Coronary artery (tissue), 2 donors: ENCODE results near the gene BMPR1A.

ENCODE experiments used
- DNase-seq: peaks from one replicate; pipeline ENCODE4 v3.0.0-alpha.2; 2017; ENCODE audit warnings: low spot score
- H3K27ac ChIP-seq, 2 donors: fragments of 200-600 bp; sonication (generic); one replicate each; pipeline ENCODE4 v1.5.1; 2016 to 2019
- H3K4me3 ChIP-seq: fragments of 200-600 bp; sonication (generic); 2 replicates; pipeline ENCODE4 v1.5.1; 2016; ENCODE audit warnings: mild to moderate bottlenecking, moderate library complexity
- TF ChIP-seq, protein P1 (sequence below): fragments of 200-600 bp; sonication (generic); IDR thresholded peaks from one replicate; pipeline ENCODE4 v1.5.1; 2019; ENCODE audit warnings: antibody characterized with exemption

Gene BMPR1A

DNA sequence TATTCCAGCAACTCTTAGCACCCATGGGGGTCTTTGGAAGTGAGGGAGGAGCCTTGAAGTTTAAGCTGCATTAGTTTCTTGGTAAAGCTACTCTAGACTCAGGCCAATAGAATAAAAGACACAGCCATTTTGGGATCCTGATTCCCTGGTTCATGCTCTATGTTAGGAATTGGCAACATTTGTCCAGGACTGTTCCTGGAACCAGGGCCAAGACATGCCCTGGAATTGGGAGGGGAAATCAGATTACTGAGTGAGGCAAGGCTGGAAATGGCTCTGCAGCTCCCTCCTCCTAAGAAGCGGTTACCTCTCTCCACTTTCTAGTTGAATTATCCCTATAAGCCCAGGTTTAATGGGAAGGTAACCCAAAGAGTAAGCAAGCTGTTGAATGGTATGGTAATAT lies 14.2 kb upstream of the BMPR1A start:
- no peak for DNase-seq
- H3K27ac ChIP-seq = no peak overlapping the region
- TF ChIP-seq, protein P1, sequence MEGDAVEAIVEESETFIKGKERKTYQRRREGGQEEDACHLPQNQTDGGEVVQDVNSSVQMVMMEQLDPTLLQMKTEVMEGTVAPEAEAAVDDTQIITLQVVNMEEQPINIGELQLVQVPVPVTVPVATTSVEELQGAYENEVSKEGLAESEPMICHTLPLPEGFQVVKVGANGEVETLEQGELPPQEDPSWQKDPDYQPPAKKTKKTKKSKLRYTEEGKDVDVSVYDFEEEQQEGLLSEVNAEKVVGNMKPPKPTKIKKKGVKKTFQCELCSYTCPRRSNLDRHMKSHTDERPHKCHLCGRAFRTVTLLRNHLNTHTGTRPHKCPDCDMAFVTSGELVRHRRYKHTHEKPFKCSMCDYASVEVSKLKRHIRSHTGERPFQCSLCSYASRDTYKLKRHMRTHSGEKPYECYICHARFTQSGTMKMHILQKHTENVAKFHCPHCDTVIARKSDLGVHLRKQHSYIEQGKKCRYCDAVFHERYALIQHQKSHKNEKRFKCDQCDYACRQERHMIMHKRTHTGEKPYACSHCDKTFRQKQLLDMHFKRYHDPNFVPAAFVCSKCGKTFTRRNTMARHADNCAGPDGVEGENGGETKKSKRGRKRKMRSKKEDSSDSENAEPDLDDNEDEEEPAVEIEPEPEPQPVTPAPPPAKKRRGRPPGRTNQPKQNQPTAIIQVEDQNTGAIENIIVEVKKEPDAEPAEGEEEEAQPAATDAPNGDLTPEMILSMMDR = no peak
- H3K4me3 ChIP-seq = no peak overlapping the region

DNA sequence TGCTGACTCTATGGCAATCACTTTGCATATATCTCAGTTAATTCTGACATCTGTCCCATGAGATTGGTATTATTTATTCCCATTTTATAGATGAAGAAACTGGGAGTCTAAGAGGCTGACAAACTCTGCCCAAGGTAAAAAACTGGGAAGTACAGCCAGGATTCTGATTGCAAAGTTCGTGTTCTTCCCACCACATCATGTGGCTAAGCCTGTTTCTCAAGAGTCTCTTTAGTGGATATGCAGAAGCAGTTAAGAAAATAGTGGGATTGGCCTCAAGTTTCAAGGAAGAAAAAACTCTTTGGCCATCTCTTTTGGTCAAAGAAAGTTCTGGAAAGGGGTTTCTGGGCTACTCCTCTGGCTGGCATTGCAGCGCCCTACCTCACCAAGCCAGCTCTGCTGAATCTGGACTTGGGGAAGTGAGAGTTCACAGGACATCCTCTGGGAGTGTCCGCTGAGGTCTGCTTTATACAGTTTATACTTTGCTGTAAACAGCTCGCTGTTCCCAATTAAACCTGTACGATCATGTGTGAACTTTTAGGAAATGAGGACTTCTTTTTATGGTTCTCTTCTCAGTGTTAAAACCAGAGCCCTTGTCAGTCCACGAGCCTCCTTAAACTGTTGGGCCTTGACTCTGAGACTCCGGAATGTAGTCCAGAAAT lies 12.2 kb upstream of the BMPR1A start:
- no peak overlapping the region for H3K4me3 ChIP-seq
- peak overlapping the region; percentile 67 to 80 for H3K27ac ChIP-seq
- TF ChIP-seq, protein P1 = no peak
- no peak for DNase-seq

DNA sequence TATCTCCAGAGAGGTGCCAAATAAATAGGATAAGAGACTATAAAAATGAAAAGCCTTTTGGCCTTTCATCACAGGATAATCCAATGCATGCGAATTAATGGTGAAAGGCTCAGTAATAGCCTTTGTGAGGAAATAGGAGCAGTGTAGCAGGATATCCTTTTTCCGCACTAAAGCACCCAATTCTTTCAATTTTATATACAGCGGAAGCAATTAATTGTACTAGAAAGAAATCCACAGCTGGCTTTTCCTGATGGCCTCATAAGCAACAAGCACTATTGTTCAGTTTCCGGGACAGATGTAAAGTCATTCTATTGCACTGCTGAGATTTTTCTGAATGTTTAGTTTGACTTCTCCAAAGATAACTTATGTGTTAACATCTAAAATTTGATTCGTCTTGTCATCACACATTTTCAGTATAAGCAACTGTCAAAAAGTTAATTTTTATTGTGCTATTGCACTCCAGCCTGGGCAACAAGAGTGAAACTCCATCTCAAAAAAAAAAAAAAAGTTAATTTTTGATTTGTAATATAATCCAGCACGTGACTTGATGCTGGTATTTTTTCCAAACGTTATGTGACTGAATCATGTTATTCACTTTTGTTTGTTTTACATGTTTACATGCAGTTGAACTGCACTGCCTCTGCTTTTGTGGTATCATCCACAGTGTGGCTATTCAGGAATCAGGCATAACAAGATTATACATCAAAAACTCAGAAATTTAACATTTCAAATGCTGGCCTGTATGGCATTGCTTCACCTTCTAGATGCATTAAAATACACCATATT lies 8.4 kb upstream of the BMPR1A start:
- H3K4me3 ChIP-seq = no peak overlapping the region
- H3K27ac ChIP-seq = no peak overlapping the region
- DNase-seq = no peak
- TF ChIP-seq, protein P1 = no peak

DNA sequence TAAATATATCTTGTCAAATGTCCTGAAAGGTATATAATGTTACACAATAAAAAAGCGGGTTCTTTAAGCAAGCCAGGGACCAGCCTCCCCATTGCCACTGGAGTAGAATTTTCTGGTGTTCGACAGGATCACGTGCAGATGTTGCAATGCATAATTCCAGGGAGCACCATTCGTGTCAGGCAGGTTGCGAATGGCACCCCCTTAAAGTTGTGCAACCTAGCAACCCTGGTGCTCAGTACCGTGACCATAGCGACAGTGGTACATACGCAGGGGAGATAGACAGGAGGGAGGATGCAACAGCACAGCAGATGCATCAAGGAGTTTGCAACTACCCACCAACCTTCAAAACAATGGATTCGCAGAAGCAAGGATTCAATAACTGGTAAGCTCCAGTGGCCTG lies 6.6 kb upstream of the BMPR1A start:
- TF ChIP-seq, protein P1 = no peak
- Histone ChIP-seq H3K4me3 (no peak overlapping the region), H3K27ac (no peak overlapping the region)
- no peak for DNase-seq

DNA sequence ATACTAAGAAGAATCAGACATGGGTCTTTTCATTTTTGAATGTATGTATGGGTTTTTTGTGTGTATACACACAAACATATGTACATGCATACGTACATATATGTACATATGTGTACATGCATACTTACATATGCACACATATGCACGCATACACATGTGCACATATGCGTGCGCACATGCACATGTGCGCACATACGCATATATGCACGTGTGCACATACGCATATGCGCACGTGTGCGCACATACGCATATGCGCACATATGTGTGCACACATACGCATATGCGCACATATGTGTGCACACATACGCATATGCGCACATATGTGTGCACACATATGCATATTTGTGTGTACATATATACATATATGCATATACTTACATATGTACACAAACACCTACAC lies 4.9 kb upstream of the BMPR1A start:
- TF ChIP-seq, protein P1 = no peak
- H3K27ac ChIP-seq = no peak overlapping the region
- no peak overlapping the region for H3K4me3 ChIP-seq
- no peak for DNase-seq

DNA sequence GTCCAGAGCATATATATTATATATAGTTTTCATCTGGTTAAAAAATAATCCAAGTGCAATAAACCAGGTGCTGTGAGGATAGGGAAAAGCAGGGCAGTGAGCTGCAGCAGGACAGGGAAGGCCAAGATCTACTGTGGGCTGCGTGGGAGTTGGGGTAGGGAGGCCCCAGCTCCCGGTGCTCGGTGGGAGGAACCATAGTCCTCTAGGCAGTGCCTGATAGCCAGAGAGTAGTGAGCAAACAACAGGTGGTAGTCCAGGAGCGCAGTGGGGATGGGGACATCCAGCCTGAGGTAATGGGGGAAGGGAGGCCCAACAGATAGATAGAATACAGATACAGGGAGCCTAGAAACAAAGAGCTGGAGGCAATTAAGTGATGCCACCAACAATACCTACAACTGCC lies 4.1 kb upstream of the BMPR1A start:
- TF ChIP-seq, protein P1 = no peak
- H3K27ac ChIP-seq = no peak overlapping the region
- DNase-seq = no peak
- H3K4me3 ChIP-seq = no peak overlapping the region

DNA sequence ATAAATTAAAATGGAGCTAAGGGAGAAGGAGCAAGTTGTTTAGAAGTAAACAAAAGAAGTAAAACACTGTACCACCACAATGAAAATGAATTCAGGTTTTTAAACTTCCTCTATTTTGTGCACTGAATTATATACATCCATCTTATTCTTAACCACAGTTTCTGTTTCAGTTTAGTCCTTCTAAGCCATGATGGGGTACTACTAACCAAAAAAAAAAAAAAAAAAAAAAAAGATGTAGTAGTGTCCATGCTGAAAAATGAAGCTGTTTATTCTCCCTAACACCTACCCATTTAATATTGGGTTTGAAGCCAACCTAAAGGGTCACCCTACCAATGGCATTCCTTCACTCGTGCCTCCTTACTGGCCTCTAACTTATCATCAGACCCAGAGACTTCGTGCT lies 3.4 kb upstream of the BMPR1A start:
- peak overlapping the region; percentile 20 to 58 for H3K27ac ChIP-seq
- no peak for DNase-seq
- TF ChIP-seq, protein P1 = no peak
- H3K4me3 ChIP-seq = no peak overlapping the region
